Uterus (tissue), 4 donors: ENCODE measurements around the gene HAGH. TPM values are rescaled to one million over a fixed set of nuclear protein-coding genes. Genes with fewer than 3 reads are reported as not detected.
A peak's percentile ranks its signal among the peaks of the same experiment; 100 is the strongest.

ENCODE experiments used
- DNase-seq, 2 donors: peaks; one replicate each; pipeline ENCODE4 v3.0.0-alpha.2; 2019 to 2020
- H3K27ac ChIP-seq, 2 donors: fragments of 200-600 bp; sonication (generic); 1 replicate in 1 of 2; 2 replicates in 1 of 2; pipeline ENCODE4 v1.5.1; 2016 to 2018
- H3K27me3 ChIP-seq, 2 donors: fragments of 200-600 bp; sonication (generic); one replicate each; pipeline ENCODE4 v1.5.1; 2018 to 2019; ENCODE audit warnings: control low read depth in 1 of 2
- H3K36me3 ChIP-seq, 2 donors: fragments of 200-600 bp; sonication (generic); one replicate each; pipeline ENCODE4 v1.5.1; 2019; ENCODE audit warnings: control low read depth in 1 of 2
- H3K4me1 ChIP-seq, 2 donors: fragments of 200-600 bp; sonication (generic); one replicate each; pipeline ENCODE4 v1.5.1; 2018 to 2019; ENCODE audit warnings: control low read depth in 1 of 2
- H3K4me3 ChIP-seq, 2 donors: fragments of 200-600 bp; sonication (generic); 1 replicate in 1 of 2; 2 replicates in 1 of 2; pipeline ENCODE4 v1.5.1; 2018 to 2019; ENCODE audit warnings: mild to moderate bottlenecking in 1 of 2
- H3K9me3 ChIP-seq, 2 donors: fragments of 200-600 bp; sonication (generic); one replicate each; pipeline ENCODE4 v1.5.1; 2019; ENCODE audit warnings: control low read depth in 1 of 2
- POLR2A ChIP-seq, 2 donors: fragments of 450-650 bp; IDR thresholded peaks; one replicate each; pipeline ENCODE4 v1.6.1; 2016; ENCODE audit warnings: antibody characterized with exemption in 2 of 2, mild to moderate bottlenecking in 1 of 2, moderate library complexity in 1 of 2
- intact Hi-C: fragments of 100-400 bp; cut with DNase I; formaldehyde crosslinking; loops from one replicate; pipeline ENCODE4 v1.15.1; 2023; ENCODE audit warnings: low total_unique reads
- total RNA-seq, 4 donors: library from RNA; depleted of rRNA in 3 of 4; stranded (reverse); fragments of >200 nt in 3 of 4; gene quantifications; one replicate each; pipeline versions ENCODE4 v1.1.0 to v1.2.4, GENCODE V29; 2014 to 2023
- TF ChIP-seq, protein P1 (sequence below), 4 experiments: fragments of 200-600 bp in 2 of 4; fragments of 450-650 bp in 2 of 4; sonication (generic) in 2 of 4; IDR thresholded peaks; one replicate each; pipeline ENCODE4 v1.5.1; 2016 to 2019; ENCODE audit warnings: antibody characterized with exemption in 4 of 4, mild to moderate bottlenecking in 2 of 4, moderate library complexity in 1 of 4
- donor health status: DM: yes; HTN: yes; CAD: no.

The HAGH gene
- total RNA-seq, 4 donors from 2014 or later = 22.9 to 75.3 (median 34.0) TPM

DNA sequence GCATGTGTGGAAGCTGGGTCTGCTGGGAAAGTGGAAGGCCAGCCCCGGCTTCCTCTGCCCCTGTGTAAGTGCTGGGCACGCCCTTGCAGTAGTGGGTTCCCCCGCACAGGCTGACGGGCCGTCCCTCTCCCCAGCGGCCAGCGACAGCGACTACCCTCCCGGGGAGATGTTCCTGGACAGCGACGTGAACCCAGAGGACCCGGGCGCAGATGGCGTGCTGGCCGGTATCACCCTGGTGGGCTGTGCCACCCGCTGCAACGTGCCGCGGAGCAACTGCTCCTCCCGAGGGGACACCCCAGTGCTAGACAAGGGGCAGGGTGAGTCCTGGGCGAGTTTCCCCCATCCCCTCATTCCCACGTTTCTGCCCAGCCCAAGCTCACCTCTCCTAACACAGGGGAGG, 60.8 kb downstream of the HAGH start:
- DNase-seq = no peak
- Histone ChIP-seq H3K4me3 (no peak overlapping the region), H3K36me3 (no peaks in the 10 kb centered on the region), H3K4me1 (peaks cover 0 to 11% of the 10 kb centered on the region in 2 donors), H3K9me3 (no peaks in the 10 kb centered on the region), H3K27ac (no peak overlapping the region), H3K27me3 (no peaks in the 10 kb centered on the region)
- TF ChIP-seq, protein P1, sequence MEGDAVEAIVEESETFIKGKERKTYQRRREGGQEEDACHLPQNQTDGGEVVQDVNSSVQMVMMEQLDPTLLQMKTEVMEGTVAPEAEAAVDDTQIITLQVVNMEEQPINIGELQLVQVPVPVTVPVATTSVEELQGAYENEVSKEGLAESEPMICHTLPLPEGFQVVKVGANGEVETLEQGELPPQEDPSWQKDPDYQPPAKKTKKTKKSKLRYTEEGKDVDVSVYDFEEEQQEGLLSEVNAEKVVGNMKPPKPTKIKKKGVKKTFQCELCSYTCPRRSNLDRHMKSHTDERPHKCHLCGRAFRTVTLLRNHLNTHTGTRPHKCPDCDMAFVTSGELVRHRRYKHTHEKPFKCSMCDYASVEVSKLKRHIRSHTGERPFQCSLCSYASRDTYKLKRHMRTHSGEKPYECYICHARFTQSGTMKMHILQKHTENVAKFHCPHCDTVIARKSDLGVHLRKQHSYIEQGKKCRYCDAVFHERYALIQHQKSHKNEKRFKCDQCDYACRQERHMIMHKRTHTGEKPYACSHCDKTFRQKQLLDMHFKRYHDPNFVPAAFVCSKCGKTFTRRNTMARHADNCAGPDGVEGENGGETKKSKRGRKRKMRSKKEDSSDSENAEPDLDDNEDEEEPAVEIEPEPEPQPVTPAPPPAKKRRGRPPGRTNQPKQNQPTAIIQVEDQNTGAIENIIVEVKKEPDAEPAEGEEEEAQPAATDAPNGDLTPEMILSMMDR (IDR thresholded peaks at IDR 0.05) = no peak
- no peak for TF ChIP-seq POLR2A (IDR thresholded peaks at IDR 0.05)
- intact Hi-C loops = no loop called here

GRCh38 chr16:1764971-1765370, 61.7 kb downstream of the HAGH start:
- Histone ChIP-seq H3K36me3 (no peaks in the 10 kb centered on the region), H3K4me3 (no peak overlapping the region), H3K27ac (no peak overlapping the region), H3K4me1 (peaks cover 0 to 6% of the 10 kb centered on the region in 2 donors), H3K9me3 (no peaks in the 10 kb centered on the region), H3K27me3 (no peaks in the 10 kb centered on the region)
- no peak for DNase-seq
- TF ChIP-seq POLR2A (IDR thresholded peaks at IDR 0.05) = no peak
- TF ChIP-seq, protein P1 (IDR thresholded peaks at IDR 0.05) = no peak
- intact Hi-C loops = no loop called here

GRCh38 chr16:1763521-1764511, 62.8 kb downstream of the HAGH start:
- Histone ChIP-seq H3K9me3 (no peaks in the 10 kb centered on the region), H3K4me1 (no peaks in the 10 kb centered on the region), H3K4me3 (no peak overlapping the region), H3K36me3 (no peaks in the 10 kb centered on the region), H3K27me3 (no peaks in the 10 kb centered on the region), H3K27ac (no peak overlapping the region)
- intact Hi-C loops = no loop called here
- DNase-seq = no peak
- no peak for TF ChIP-seq POLR2A (IDR thresholded peaks at IDR 0.05)
- TF ChIP-seq, protein P1 (IDR thresholded peaks at IDR 0.05) = peak in 1 of 4 experiments; percentile 14

GRCh38 chr16:1762879-1763520, 63.6 kb downstream of the HAGH start:
- no peak for TF ChIP-seq POLR2A (IDR thresholded peaks at IDR 0.05)
- TF ChIP-seq, protein P1 (IDR thresholded peaks at IDR 0.05) = no peak
- Histone ChIP-seq H3K36me3 (no peaks in the 10 kb centered on the region), H3K27me3 (no peaks in the 10 kb centered on the region), H3K27ac (no peak overlapping the region), H3K4me1 (no peaks in the 10 kb centered on the region), H3K4me3 (no peak overlapping the region), H3K9me3 (no peaks in the 10 kb centered on the region)
- intact Hi-C loops = no loop called here
- DNase-seq = no peak
